HepG2 (cell line): ENCODE data around the gene RNF5. TPM values are rescaled to one million over a fixed set of nuclear protein-coding genes. Genes with fewer than 3 reads are reported as not detected.
A peak's percentile ranks its signal among the peaks of the same experiment; 100 is the strongest.

Source experiments
- BRD4 ChIP-seq: sonication (generic); formaldehyde crosslinking; IDR thresholded peaks from 2 replicates; pipeline ENCODE4 v1.4.0; 2020; ENCODE audit warnings: missing genetic modification reagents
- CBX1 ChIP-seq: IDR thresholded peaks from one replicate; pipeline ENCODE4 v1.6.1; 2016; ENCODE audit warnings: antibody characterized with exemption, low read depth
- HMG20B ChIP-seq: conservative IDR thresholded peaks from 2 replicates; pipeline ENCODE4 v1.6.1; 2016; ENCODE audit warnings: missing genetic modification reagents, missing compliant biosample characterization
- ISX ChIP-seq: sonication (generic); formaldehyde crosslinking; conservative IDR thresholded peaks from 2 replicates; pipeline ENCODE4 v1.5.0; 2020; ENCODE audit warnings: missing genetic modification reagents
- KLF11 ChIP-seq: IDR thresholded peaks from 2 replicates; pipeline ENCODE4 v1.6.1; 2016; ENCODE audit warnings: missing compliant biosample characterization
- MTA3 ChIP-seq: sonication (generic); formaldehyde crosslinking; IDR thresholded peaks from 2 replicates; pipeline ENCODE4 v1.4.0; 2020; ENCODE audit warnings: missing genetic modification reagents
- SIN3A ChIP-seq: IDR thresholded peaks from 2 replicates; pipeline ENCODE4 v1.6.1; 2011; ENCODE audit warnings: low read depth, mild to moderate bottlenecking, control low read depth, low read length, borderline replicate concordance
- SP5 ChIP-seq: IDR thresholded peaks from 2 replicates; pipeline ENCODE4 v1.6.1; 2016; ENCODE audit warnings: low read depth, borderline replicate concordance
- TAF1 ChIP-seq: sonication (generic); formaldehyde crosslinking; IDR thresholded peaks from 2 replicates; pipeline ENCODE4 v1.4.0; 2020; ENCODE audit warnings: missing genetic modification reagents
- TMF1 ChIP-seq: sonication (generic); formaldehyde crosslinking; IDR thresholded peaks from 2 replicates; pipeline ENCODE4 v1.8.1; 2022; ENCODE audit warnings: low read depth, missing genetic modification reagents
- ZC3H13 ChIP-seq: sonication (generic); formaldehyde crosslinking; IDR thresholded peaks from 2 replicates; pipeline ENCODE4 v1.8.1; 2023; ENCODE audit warnings: mild to moderate bottlenecking, missing genetic modification reagents, moderate library complexity
- ZC3H4 ChIP-seq: sonication (generic); formaldehyde crosslinking; IDR thresholded peaks from 2 replicates; pipeline ENCODE4 v1.4.0; 2020; ENCODE audit warnings: missing genetic modification reagents, borderline replicate concordance
- polyA plus RNA-seq, 8 experiments: library from polyadenylated mRNA; depleted of rRNA in 3 of 8; stranded (reverse) in 7 of 8; unstranded in 1 of 8; fragments of >200 nt; fragmentation: Illumina TruSeq in 4 of 8; extraction: Trizol in 4 of 8; gene quantifications; 2 replicates each; pipeline versions ENCODE4 v1.2.1 to v1.2.3, GENCODE V29; 2011 to 2016; ENCODE audit warnings: low read depth in 4 of 8, missing spikeins in 1 of 8, mixed read lengths in 1 of 8; ENCODE audit not compliant: insufficient read depth in 1 of 8
- total RNA-seq, 5 experiments: library from RNA; depleted of rRNA; stranded (reverse); fragments of >200 nt; fragmentation: Illumina TruSeq; extraction: Trizol; gene quantifications; 2 replicates each; pipeline ENCODE4 v1.2.3, GENCODE V29; 2016; ENCODE audit warnings: low read depth in 1 of 5
- TF ChIP-seq, protein P1 (sequence below): IDR thresholded peaks from 2 replicates; pipeline ENCODE4 v1.6.1; 2016; ENCODE audit warnings: low read depth
- TF ChIP-seq, protein P2 (sequence below): sonication (generic); formaldehyde crosslinking; IDR thresholded peaks from 2 replicates; pipeline ENCODE4 v1.5.1; 2020; ENCODE audit warnings: missing genetic modification reagents, mild to moderate bottlenecking, borderline replicate concordance
- TF ChIP-seq, protein P3 (sequence below): sonication (generic); formaldehyde crosslinking; IDR thresholded peaks from 2 replicates; pipeline ENCODE4 v1.4.0; 2020; ENCODE audit warnings: missing genetic modification reagents
- TF ChIP-seq, protein P4 (sequence below): sonication (generic); formaldehyde crosslinking; IDR thresholded peaks from 2 replicates; pipeline ENCODE4 v1.5.1; 2020; ENCODE audit warnings: missing genetic modification reagents, mild to moderate bottlenecking, borderline replicate concordance
- TF ChIP-seq, protein P5 (sequence below): IDR thresholded peaks from 2 replicates; pipeline ENCODE4 v1.6.1; 2016

The RNF5 gene
- total and polyA plus RNA-seq, 2 of the 13 experiments (the other 11 are each of a cell fraction or from before 2014, with no cell fraction given) = 98.0 to 131 TPM

DNA sequence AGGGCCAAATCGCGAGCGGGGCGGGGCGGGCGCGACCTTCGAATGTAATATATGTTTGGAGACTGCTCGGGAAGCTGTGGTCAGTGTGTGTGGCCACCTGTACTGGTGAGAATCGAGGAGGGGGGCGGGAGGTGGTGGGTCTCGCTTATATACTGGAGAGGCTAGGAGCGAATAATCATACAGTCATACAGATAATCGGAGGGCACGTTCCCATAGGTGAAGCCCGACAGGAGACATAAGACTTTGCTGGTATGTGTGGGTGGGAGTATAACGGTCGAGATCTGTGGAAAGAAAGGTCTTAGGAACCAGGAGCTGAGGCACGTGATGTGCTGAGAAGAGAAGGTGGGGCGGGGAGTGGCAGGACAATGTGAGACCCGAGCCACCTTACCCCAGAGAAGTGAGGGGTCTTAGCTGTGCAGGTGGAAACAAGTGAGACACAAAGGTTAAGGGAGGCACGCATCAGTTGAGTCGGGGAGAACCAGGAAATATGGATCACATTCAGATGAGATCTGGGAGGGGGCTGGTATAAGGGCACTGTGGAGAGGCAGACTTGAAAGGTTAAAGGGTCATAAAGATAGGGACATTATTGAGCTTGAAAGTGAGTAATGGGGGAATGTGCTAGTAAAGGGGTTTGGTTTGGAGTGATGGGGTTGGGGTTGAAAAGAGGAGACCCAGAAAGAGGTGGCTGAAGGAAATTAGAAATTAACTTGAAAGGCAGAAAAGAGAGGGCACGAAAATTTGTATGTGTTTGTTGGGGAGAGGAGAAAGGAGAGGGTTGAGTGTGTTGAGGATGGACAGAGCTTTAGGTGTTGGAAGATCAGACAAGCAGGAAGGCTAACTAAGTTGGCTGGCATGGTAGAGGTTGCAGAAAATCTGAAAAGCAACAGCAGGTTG lies 589 bp downstream of the RNF5 start (continued):
- TF ChIP-seq, protein P1, sequence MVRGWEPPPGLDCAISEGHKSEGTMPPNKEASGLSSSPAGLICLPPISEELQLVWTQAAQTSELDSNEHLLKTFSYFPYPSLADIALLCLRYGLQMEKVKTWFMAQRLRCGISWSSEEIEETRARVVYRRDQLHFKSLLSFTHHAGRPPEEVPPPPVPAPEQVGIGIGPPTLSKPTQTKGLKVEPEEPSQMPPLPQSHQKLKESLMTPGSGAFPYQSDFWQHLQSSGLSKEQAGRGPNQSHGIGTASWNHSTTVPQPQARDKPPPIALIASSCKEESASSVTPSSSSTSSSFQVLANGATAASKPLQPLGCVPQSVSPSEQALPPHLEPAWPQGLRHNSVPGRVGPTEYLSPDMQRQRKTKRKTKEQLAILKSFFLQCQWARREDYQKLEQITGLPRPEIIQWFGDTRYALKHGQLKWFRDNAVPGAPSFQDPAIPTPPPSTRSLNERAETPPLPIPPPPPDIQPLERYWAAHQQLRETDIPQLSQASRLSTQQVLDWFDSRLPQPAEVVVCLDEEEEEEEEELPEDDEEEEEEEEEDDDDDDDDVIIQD = peak; percentile 13; the same call in 1 of the 2 replicates
- TF ChIP-seq, protein P2, sequence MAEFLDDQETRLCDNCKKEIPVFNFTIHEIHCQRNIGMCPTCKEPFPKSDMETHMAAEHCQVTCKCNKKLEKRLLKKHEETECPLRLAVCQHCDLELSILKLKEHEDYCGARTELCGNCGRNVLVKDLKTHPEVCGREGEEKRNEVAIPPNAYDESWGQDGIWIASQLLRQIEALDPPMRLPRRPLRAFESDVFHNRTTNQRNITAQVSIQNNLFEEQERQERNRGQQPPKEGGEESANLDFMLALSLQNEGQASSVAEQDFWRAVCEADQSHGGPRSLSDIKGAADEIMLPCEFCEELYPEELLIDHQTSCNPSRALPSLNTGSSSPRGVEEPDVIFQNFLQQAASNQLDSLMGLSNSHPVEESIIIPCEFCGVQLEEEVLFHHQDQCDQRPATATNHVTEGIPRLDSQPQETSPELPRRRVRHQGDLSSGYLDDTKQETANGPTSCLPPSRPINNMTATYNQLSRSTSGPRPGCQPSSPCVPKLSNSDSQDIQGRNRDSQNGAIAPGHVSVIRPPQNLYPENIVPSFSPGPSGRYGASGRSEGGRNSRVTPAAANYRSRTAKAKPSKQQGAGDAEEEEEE (CRISPR knock-in tag) = no peak
- TF ChIP-seq BRD4 (CRISPR knock-in tag) (peak; percentile 70; the same call in 1 of the 2 replicates), ZC3H13 (0 out of 2 replicates have a peak, but pooled peaks have one; percentile 53), SP5 (peak; percentile 55), CBX1 (peak; percentile 19), TMF1 (CRISPR knock-in tag) (no peak), ZC3H4 (CRISPR knock-in tag) (0 out of 2 replicates have a peak, but pooled peaks have one; percentile 33), TAF1 (peak; percentile 55), HMG20B (CRISPR knock-in tag) (0 out of 2 replicates have a peak, but pooled peaks have one; percentile 9), KLF11 (CRISPR knock-in tag) (peak; percentile 54; the same call in 1 of the 2 replicates), SIN3A (peak; percentile 34; the same call in 1 of the 2 replicates), ISX (CRISPR knock-in tag) (no peak), MTA3 (CRISPR knock-in tag) (no peak)
- TF ChIP-seq, protein P3, sequence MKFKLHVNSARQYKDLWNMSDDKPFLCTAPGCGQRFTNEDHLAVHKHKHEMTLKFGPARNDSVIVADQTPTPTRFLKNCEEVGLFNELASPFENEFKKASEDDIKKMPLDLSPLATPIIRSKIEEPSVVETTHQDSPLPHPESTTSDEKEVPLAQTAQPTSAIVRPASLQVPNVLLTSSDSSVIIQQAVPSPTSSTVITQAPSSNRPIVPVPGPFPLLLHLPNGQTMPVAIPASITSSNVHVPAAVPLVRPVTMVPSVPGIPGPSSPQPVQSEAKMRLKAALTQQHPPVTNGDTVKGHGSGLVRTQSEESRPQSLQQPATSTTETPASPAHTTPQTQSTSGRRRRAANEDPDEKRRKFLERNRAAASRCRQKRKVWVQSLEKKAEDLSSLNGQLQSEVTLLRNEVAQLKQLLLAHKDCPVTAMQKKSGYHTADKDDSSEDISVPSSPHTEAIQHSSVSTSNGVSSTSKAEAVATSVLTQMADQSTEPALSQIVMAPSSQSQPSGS (CRISPR knock-in tag) = 0 out of 2 replicates have a peak, but pooled peaks have one; percentile 23
- TF ChIP-seq, protein P4, sequence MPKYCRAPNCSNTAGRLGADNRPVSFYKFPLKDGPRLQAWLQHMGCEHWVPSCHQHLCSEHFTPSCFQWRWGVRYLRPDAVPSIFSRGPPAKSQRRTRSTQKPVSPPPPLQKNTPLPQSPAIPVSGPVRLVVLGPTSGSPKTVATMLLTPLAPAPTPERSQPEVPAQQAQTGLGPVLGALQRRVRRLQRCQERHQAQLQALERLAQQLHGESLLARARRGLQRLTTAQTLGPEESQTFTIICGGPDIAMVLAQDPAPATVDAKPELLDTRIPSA (CRISPR knock-in tag) = no peak
- TF ChIP-seq, protein P5, sequence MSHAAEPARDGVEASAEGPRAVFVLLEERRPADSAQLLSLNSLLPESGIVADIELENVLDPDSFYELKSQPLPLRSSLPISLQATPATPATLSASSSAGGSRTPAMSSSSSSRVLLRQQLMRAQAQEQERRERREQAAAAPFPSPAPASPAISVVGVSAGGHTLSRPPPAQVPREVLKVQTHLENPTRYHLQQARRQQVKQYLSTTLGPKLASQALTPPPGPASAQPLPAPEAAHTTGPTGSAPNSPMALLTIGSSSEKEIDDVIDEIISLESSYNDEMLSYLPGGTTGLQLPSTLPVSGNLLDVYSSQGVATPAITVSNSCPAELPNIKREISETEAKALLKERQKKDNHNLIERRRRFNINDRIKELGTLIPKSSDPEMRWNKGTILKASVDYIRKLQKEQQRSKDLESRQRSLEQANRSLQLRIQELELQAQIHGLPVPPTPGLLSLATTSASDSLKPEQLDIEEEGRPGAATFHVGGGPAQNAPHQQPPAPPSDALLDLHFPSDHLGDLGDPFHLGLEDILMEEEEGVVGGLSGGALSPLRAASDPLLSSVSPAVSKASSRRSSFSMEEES (CRISPR knock-in tag) = 0 out of 2 replicates have a peak, but pooled peaks have one; percentile 28
